Vagina (tissue), 2 donors: ENCODE data around the gene TMEM232. TPM values are rescaled to one million over a fixed set of nuclear protein-coding genes. Genes with fewer than 3 reads are reported as not detected.

ENCODE experiments used
- DNase-seq, 2 donors: peaks; one replicate each; pipeline ENCODE4 v3.0.0-alpha.2; 2017; ENCODE audit errors: extremely low spot score in 2 of 2
- H3K27ac ChIP-seq: fragments of 200-600 bp; sonication (generic); one replicate; pipeline ENCODE4 v1.5.1; 2019
- H3K27me3 ChIP-seq: fragments of 200-600 bp; sonication (generic); one replicate; pipeline ENCODE4 v1.5.1; 2019
- H3K36me3 ChIP-seq, 2 donors: fragments of 200-600 bp; sonication (generic); one replicate each; pipeline ENCODE4 v1.5.1; 2017 to 2019
- H3K4me1 ChIP-seq: fragments of 200-600 bp; sonication (generic); one replicate; pipeline ENCODE4 v1.5.1; 2019
- H3K4me3 ChIP-seq, 2 donors: fragments of 200-600 bp; sonication (generic); 1 replicate in 1 of 2; 2 replicates in 1 of 2; pipeline ENCODE4 v1.5.1; 2016 to 2019
- H3K9me3 ChIP-seq: fragments of 200-600 bp; sonication (generic); one replicate; pipeline ENCODE4 v1.5.1; 2019
- POLR2A ChIP-seq, 2 donors: fragments of 450-650 bp; IDR thresholded peaks; one replicate each; pipeline ENCODE4 v1.6.1; 2017; ENCODE audit warnings: antibody characterized with exemption in 2 of 2, mild to moderate bottlenecking in 2 of 2, moderate library complexity in 2 of 2
- POLR2AphosphoS5 ChIP-seq, 2 donors: sonication (generic); formaldehyde crosslinking; IDR thresholded peaks; one replicate each; pipeline ENCODE4 v1.9.0; 2017; ENCODE audit warnings: antibody characterized with exemption in 2 of 2, mild to moderate bottlenecking in 2 of 2, low read depth in 1 of 2; ENCODE audit not compliant: insufficient read depth in 1 of 2
- intact Hi-C: fragments of 100-400 bp; cut with DNase I; formaldehyde crosslinking; loops from one replicate; pipeline ENCODE4 v1.15.1; 2023
- total RNA-seq: library from RNA; depleted of rRNA; stranded (reverse); fragments of >200 nt; gene quantifications from one replicate; pipeline ENCODE4 v1.2.3, GENCODE V29; 2016
- TF ChIP-seq, protein P1 (sequence below), 3 experiments: fragments of 450-650 bp in 2 of 3; fragments of 200-600 bp in 1 of 3; sonication (generic) in 1 of 3; IDR thresholded peaks; one replicate each; pipeline ENCODE4 v1.5.1; 2017 to 2019; ENCODE audit warnings: antibody characterized with exemption in 3 of 3, mild to moderate bottlenecking in 2 of 3, moderate library complexity in 2 of 3

TMEM232 gene
- total RNA-seq, 1 donor from 2014 or later, result 4.2 TPM

DNA sequence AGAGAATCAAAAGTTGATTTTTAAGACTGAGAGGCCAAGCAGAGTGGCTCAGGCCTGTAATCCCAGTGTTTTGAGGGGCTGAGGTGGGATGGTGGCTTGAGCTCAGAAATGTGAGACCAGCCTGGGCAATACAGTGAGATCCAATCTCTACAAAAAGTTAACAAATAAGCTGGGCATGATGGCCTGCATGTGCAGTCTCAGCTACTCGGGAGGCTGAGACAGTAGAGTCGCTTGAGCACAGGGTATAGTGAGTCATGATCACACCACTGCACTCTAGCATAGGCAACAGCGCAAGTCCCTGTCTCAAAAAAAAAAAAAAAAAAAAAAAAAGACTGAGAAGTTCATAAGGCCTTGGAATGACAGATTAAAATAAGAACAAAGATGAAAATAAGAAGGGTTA is 177.2 kb downstream of the TMEM232 start:
- no peak for DNase-seq
- no peaks in the 10 kb centered on the region for H3K9me3 ChIP-seq
- intact Hi-C loops, result no loop called here
- no peak overlapping the region for H3K27ac ChIP-seq
- no peaks in the 10 kb centered on the region for H3K36me3 ChIP-seq
- no peak overlapping the region for H3K4me3 ChIP-seq
- TF ChIP-seq POLR2A (IDR thresholded peaks at IDR 0.05) (no peak), POLR2AphosphoS5 (IDR thresholded peaks at IDR 0.05; ENCODE audit: insufficient read depth in 1 of 2, low read depth in 1 of 2) (no peak)
- TF ChIP-seq, protein P1, sequence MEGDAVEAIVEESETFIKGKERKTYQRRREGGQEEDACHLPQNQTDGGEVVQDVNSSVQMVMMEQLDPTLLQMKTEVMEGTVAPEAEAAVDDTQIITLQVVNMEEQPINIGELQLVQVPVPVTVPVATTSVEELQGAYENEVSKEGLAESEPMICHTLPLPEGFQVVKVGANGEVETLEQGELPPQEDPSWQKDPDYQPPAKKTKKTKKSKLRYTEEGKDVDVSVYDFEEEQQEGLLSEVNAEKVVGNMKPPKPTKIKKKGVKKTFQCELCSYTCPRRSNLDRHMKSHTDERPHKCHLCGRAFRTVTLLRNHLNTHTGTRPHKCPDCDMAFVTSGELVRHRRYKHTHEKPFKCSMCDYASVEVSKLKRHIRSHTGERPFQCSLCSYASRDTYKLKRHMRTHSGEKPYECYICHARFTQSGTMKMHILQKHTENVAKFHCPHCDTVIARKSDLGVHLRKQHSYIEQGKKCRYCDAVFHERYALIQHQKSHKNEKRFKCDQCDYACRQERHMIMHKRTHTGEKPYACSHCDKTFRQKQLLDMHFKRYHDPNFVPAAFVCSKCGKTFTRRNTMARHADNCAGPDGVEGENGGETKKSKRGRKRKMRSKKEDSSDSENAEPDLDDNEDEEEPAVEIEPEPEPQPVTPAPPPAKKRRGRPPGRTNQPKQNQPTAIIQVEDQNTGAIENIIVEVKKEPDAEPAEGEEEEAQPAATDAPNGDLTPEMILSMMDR (IDR thresholded peaks at IDR 0.05), result no peak
- no peaks in the 10 kb centered on the region for H3K27me3 ChIP-seq
- H3K4me1 ChIP-seq, result no peaks in the 10 kb centered on the region

DNA sequence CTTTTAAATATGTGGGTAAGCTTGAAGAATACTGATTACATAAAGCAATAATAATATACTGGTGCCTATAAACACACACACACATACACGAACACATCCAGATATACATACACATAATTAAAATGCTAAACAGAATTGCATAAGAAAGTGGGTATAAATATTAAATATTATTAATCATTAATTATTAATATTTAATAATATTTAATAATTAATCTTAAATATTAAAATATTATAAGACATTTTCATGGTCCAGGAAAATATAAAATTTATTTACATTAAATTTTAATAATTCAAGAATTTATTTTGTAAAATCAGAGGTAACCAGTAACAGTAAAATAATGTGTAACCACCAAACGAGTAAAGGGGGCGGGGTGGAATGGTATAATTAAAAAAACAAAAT is 178.3 kb downstream of the TMEM232 start:
- Histone ChIP-seq H3K4me1 (no peaks in the 10 kb centered on the region), H3K4me3 (no peak overlapping the region), H3K36me3 (no peaks in the 10 kb centered on the region), H3K9me3 (no peaks in the 10 kb centered on the region), H3K27ac (no peak overlapping the region), H3K27me3 (no peaks in the 10 kb centered on the region)
- intact Hi-C loops, result no loop called here
- no peak for DNase-seq
- TF ChIP-seq, protein P1 (IDR thresholded peaks at IDR 0.05), result no peak
- TF ChIP-seq POLR2AphosphoS5 (IDR thresholded peaks at IDR 0.05; ENCODE audit: insufficient read depth in 1 of 2, low read depth in 1 of 2), result no peak
- TF ChIP-seq POLR2A (IDR thresholded peaks at IDR 0.05), result no peak

DNA sequence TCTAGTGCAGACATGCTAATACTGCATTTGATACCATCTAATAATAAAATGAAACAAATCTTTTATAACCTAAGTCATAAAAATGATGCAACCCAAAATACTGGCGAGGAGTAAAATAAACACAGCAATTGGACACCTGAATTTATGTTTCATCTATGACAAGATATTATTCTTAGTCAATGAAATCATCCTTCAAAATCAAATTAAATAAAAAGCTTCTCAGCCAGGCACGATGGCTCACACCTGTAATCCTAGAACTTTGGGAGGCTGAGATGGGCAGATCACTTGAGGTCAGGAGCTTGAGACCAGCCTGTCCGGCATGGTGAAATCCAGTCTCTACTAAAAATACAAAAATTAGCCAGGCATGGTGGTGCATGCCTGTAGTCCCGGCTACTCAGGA is 179.0 kb downstream of the TMEM232 start:
- H3K27ac ChIP-seq, result no peak overlapping the region
- no peaks in the 10 kb centered on the region for H3K4me1 ChIP-seq
- intact Hi-C loops, result no loop called here
- H3K9me3 ChIP-seq, result no peaks in the 10 kb centered on the region
- no peak for TF ChIP-seq POLR2A (IDR thresholded peaks at IDR 0.05)
- TF ChIP-seq, protein P1 (IDR thresholded peaks at IDR 0.05), result no peak
- TF ChIP-seq POLR2AphosphoS5 (IDR thresholded peaks at IDR 0.05; ENCODE audit: insufficient read depth in 1 of 2, low read depth in 1 of 2), result no peak
- H3K4me3 ChIP-seq, result no peak overlapping the region
- no peaks in the 10 kb centered on the region for H3K27me3 ChIP-seq
- DNase-seq, result no peak
- no peaks in the 10 kb centered on the region for H3K36me3 ChIP-seq

DNA sequence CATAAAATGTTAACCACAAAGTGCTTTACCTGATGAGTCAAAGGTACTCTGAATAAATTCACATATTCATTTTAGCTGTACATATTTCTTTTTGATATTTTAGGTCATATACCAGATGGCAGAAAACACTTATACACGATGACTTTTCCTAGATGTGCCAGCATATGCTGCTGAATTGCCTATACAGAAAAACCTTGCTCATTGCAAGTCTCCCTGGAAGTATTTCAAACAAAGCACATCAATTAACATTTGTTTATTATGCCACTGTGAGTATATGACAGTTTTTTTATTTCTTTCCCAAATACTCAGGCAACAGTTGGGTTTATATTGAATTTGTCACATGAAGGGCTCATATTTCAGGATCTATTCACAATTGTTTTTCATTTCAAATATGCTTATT is 180.8 kb downstream of the TMEM232 start:
- H3K36me3 ChIP-seq, result no peaks in the 10 kb centered on the region
- intact Hi-C loops, result no loop called here
- TF ChIP-seq POLR2A (IDR thresholded peaks at IDR 0.05), result no peak
- TF ChIP-seq POLR2AphosphoS5 (IDR thresholded peaks at IDR 0.05; ENCODE audit: insufficient read depth in 1 of 2, low read depth in 1 of 2), result no peak
- TF ChIP-seq, protein P1 (IDR thresholded peaks at IDR 0.05), result no peak

DNA sequence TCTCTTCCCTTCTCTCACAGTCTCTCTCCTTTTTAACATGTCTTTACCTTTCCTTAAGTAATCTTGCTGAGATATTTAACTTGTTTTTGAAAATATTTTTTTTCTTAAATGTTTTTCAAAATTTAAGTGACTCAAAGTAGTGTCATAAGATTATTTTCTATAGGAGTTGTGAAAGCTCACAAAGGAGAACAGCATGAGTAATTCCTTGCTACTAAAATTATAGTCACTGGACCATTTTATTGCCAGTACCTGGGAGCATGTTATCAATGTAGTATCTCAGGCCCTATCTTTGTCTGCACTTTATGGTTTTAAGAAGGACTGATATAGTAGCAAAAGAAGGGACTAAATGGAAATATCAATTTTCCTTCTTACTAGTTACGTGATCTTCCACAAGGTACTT is 181.9 kb downstream of the TMEM232 start:
- DNase-seq, result no peak
- H3K4me3 ChIP-seq, result no peak overlapping the region
- intact Hi-C loops, result no loop called here
- no peak overlapping the region for H3K27ac ChIP-seq
- H3K4me1 ChIP-seq, result no peaks in the 10 kb centered on the region
- H3K36me3 ChIP-seq, result no peaks in the 10 kb centered on the region
- TF ChIP-seq POLR2A (IDR thresholded peaks at IDR 0.05) (no peak), POLR2AphosphoS5 (IDR thresholded peaks at IDR 0.05; ENCODE audit: insufficient read depth in 1 of 2, low read depth in 1 of 2) (no peak)
- TF ChIP-seq, protein P1 (IDR thresholded peaks at IDR 0.05), result no peak
- no peaks in the 10 kb centered on the region for H3K27me3 ChIP-seq
- no peaks in the 10 kb centered on the region for H3K9me3 ChIP-seq

More for the DNA sequence above, 180.8 kb downstream of the TMEM232 start:
- DNase-seq, result no peak
- no peaks in the 10 kb centered on the region for H3K9me3 ChIP-seq
- H3K4me3 ChIP-seq, result no peak overlapping the region
- no peaks in the 10 kb centered on the region for H3K4me1 ChIP-seq
- no peaks in the 10 kb centered on the region for H3K27me3 ChIP-seq
- H3K27ac ChIP-seq, result no peak overlapping the region
